ENCODE results near the gene TMPRSS12. TPM values are rescaled to one million over a fixed set of nuclear protein-coding genes. Genes with fewer than 3 reads are reported as not detected.
A peak's percentile ranks its signal among the peaks of the same experiment; 100 is the strongest.

The TMPRSS12 gene
- total RNA-seq, 2 donors from 2014 or later, result not detected

DNA sequence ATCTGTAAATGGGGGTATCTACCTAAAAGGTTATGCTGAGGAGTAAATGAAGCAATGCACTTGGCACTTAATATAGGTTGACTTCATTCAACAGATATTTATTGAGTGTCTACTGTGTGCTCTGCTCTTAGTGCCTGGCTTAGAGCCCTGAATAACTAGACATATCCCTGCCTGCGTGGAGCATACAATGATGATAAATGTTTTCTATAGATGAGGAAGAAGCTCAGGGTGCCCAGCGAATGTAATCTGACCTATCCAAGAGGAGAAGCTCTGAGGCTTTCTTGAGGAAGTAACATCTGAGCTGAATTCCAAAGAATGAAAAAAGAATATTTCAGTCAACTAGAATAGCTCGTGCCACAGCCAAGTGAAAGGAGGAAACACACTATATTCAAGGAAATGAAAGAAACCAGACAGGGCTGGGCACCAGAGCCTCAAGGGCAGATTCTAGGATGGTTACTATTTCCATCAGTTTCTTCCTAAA is 91.7 kb downstream of the TMPRSS12 start:
- WGBS, 2 donors, result 52 to 59% methylated on average over 3 of the region's 3 CpGs
- Histone ChIP-seq H3K4me3 (no peak overlapping the region), H3K9me3 (peaks cover 0 to 8% (median 0%) of the 10 kb centered on the region in 3 donors), H3K27ac (peak overlapping the region; percentile 16 to 73 (median 30)), H3K27me3 (no peaks in the 10 kb centered on the region), H3K36me3 (replicated peaks in 1 of 2; ENCODE audit: insufficient read depth in 1 of 2, low read depth in 2 of 2) (peaks cover 0 to 8% of the 10 kb centered on the region in 2 donors), H3K4me1 (peaks cover 57% of the 10 kb centered on the region)
- TF ChIP-seq POLR2A (IDR thresholded peaks at IDR 0.05), result no peak
- TF ChIP-seq, protein P1, sequence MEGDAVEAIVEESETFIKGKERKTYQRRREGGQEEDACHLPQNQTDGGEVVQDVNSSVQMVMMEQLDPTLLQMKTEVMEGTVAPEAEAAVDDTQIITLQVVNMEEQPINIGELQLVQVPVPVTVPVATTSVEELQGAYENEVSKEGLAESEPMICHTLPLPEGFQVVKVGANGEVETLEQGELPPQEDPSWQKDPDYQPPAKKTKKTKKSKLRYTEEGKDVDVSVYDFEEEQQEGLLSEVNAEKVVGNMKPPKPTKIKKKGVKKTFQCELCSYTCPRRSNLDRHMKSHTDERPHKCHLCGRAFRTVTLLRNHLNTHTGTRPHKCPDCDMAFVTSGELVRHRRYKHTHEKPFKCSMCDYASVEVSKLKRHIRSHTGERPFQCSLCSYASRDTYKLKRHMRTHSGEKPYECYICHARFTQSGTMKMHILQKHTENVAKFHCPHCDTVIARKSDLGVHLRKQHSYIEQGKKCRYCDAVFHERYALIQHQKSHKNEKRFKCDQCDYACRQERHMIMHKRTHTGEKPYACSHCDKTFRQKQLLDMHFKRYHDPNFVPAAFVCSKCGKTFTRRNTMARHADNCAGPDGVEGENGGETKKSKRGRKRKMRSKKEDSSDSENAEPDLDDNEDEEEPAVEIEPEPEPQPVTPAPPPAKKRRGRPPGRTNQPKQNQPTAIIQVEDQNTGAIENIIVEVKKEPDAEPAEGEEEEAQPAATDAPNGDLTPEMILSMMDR (IDR thresholded peaks at IDR 0.05), result no peak
- intact Hi-C loops (cut with DNase I), result no loop called here
- peak; percentile 25 for ATAC-seq
- peak in 1 of 4 donors; percentile 25 for DNase-seq

DNA sequence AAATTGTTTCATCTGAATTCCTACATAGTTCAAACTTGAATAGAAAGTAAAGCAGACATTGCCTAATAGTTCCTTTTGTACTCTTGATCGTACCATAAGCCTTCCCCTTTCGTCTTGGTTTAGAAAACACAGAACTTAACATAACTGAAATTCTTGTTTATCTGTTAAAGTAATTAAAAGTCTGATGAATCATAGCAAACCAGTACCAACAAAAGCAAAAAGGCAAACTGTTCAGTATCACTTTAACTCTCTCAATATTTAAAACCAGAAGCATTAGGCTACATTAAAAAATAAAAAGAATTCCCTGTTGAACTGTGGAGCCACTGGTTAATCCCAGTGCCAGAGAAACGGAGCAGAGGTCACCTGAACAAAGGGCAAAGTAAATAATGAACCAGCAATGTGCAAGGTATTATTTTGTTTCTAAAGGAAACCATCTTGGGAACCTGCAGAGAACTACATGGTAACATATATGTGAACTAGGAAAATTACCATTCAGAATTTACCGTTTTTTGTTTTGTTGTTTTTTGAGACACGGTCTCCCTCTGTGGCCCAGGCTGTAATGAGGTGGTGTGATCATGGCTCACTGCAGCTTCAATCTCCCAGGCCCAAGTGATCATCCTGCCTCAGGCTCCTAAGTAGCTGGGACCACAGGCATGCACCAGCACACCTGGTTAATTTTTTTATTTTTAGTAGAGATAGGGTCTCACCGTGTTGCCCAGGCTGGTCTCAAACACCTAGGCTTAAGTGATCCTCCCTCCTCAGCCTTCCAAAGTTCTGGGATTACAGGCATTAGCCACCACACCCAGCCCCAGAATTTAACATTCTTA is 92.5 kb downstream of the TMPRSS12 start:
- DNase-seq (no peak), ATAC-seq (peak; percentile 31)
- Histone ChIP-seq H3K9me3 (peaks cover 0 to 8% (median 0%) of the 10 kb centered on the region in 3 donors), H3K4me1 (peaks cover 58% of the 10 kb centered on the region), H3K27me3 (no peaks in the 10 kb centered on the region), H3K36me3 (replicated peaks in 1 of 2; ENCODE audit: insufficient read depth in 1 of 2, low read depth in 2 of 2) (peaks cover 0 to 8% of the 10 kb centered on the region in 2 donors), H3K4me3 (no peak overlapping the region), H3K27ac (peak overlapping the region in 3 of 4 donors; percentile 29 to 73 (median 32))
- TF ChIP-seq, protein P1 (IDR thresholded peaks at IDR 0.05), result no peak
- TF ChIP-seq POLR2A (IDR thresholded peaks at IDR 0.05), result no peak
- intact Hi-C loops (cut with DNase I), result no loop called here
- 41 to 53% methylated on average over 6 of the region's 6 CpGs for WGBS, 2 donors

DNA sequence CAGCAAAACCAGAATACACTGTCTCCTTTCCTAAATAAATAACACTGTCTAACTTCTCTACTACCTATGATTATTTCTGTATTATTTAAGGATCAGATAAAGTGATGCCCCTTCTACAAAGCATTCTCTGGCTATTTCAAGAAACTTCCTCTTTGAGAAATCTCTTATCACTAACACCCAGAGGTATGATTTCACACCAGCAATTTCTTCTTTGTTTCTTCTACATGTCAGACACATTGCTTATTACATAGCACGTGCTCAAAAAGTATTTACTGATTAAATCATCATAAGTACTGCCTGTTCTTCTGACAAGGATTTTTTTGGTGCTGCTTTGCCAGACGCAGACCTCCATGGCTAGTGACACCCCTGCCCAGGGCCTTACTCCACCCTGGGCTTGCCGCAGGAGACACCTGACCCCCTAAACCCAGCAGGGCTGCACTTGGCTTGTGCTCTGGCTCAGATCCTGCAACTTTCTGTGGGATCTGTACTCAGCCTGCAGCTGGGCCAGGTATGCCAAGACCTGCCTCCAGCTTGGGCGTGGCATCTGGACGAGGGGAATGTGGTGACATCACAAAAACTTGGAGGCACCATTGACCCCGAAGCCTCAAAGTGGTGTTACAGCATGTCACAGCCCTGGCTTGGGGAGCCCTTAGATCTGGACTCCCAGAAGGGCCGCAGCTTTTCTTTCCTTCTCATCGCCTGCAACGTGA is 94.2 kb downstream of the TMPRSS12 start:
- Histone ChIP-seq H3K36me3 (replicated peaks in 1 of 2; ENCODE audit: insufficient read depth in 1 of 2, low read depth in 2 of 2) (peaks cover 0 to 2% of the 10 kb centered on the region in 2 donors), H3K4me1 (peaks cover 42% of the 10 kb centered on the region), H3K27me3 (no peaks in the 10 kb centered on the region), H3K27ac (no peak overlapping the region), H3K4me3 (no peak overlapping the region), H3K9me3 (peaks cover 0 to 8% (median 0%) of the 10 kb centered on the region in 3 donors)
- ATAC-seq (no peak), DNase-seq (no peak)
- intact Hi-C loops (cut with DNase I), result no loop called here
- TF ChIP-seq, protein P1 (IDR thresholded peaks at IDR 0.05), result no peak
- no peak for TF ChIP-seq POLR2A (IDR thresholded peaks at IDR 0.05)
- 80 to 86% methylated on average over 8 to 9 of the region's 9 CpGs for WGBS, 2 donors

Small RNA genes lying within 50 kb of the gene (small RNA-seq; reads per million reads assigned to genes)
- not detected for gene AC013244.2
- not detected for gene RN7SL519P

Other genes with a start within 250 kb of the TMPRSS12 start
- gene ATF1, start 78.8 kb upstream of the TMPRSS12 start, total RNA-seq, result 1 to 10 TPM; 7.5 to 9.6 TPM
- gene HIGD1C, start 109.6 kb downstream of the TMPRSS12 start, total RNA-seq, result not detected
- gene SLC11A2, start 183.5 kb downstream of the TMPRSS12 start, total RNA-seq, result 10 to 100 TPM; 53.2 to 55.0 TPM
- 10 to 100 TPM; 57.4 to 71.6 TPM for gene LETMD1, start 205.4 kb downstream of the TMPRSS12 start, total RNA-seq
- 10 to 100 TPM; 20.8 to 25.4 TPM for gene CSRNP2, start 240.7 kb downstream of the TMPRSS12 start, total RNA-seq